GM12873 (cell line): Measurements from ENCODE around the gene HPS3.

ENCODE experiments used
- CTCF ChIP-seq: IDR thresholded peaks from 2 replicates; pipeline ENCODE4 v1.5.1; 2012; ENCODE audit warnings: low read depth, mild to moderate bottlenecking, moderate library complexity, low read length, control low read depth; ENCODE audit not compliant: insufficient read depth; ENCODE audit errors: missing control alignments

The HPS3 gene

GRCh38 chr3:149122721-149123578 is 6.5 kb upstream of the HPS3 start:
- no peak for TF ChIP-seq CTCF

- no peak for TF ChIP-seq CTCF
Observed at GRCh38 chr3:149128821-149129220, 617 bp upstream of the HPS3 start.

GRCh38 chr3:149131589-149131988 is 2.2 kb downstream of the HPS3 start:
- TF ChIP-seq CTCF: no peak

- TF ChIP-seq CTCF: no peak
Observed at GRCh38 chr3:149134575-149134974, 5.1 kb downstream of the HPS3 start.

GRCh38 chr3:149142682-149143081 is 13.2 kb downstream of the HPS3 start:
- no peak for TF ChIP-seq CTCF

- TF ChIP-seq CTCF: no peak
Observed at GRCh38 chr3:149145356-149145755, 15.9 kb downstream of the HPS3 start.

GRCh38 chr3:149145974-149146373 is 16.5 kb downstream of the HPS3 start:
- TF ChIP-seq CTCF: no peak
